T follicular helper cell (primary cell): ENCODE results near the gene MYBPC3.
"Not testable (repeated sequence)": the region's sequence is repeated elsewhere in the genome, so short reads cannot be mapped to it uniquely, and the experiment has no call there.

ENCODE experiments used
- DNase-seq: peaks from one replicate; pipeline ENCODE4 v3.0.0-alpha.2; 2020; ENCODE audit warnings: low read depth

Gene MYBPC3

GRCh38 chr11:47324520-47324919, 28.0 kb downstream of the MYBPC3 start:
- DNase-seq: no peak

- DNase-seq: no peak
Measured at GRCh38 chr11:47318166-47318565, 34.3 kb downstream of the MYBPC3 start.

GRCh38 chr11:47317064-47317828, 35.3 kb downstream of the MYBPC3 start:
- no peak for DNase-seq

- not testable (repeated sequence) for DNase-seq
Measured at GRCh38 chr11:47316501-47316900, 36.0 kb downstream of the MYBPC3 start.

GRCh38 chr11:47314992-47315391, 37.5 kb downstream of the MYBPC3 start:
- no peak for DNase-seq

- no peak for DNase-seq
Measured at GRCh38 chr11:47308050-47308823, 44.3 kb downstream of the MYBPC3 start.

GRCh38 chr11:47306484-47306844, 46.0 kb downstream of the MYBPC3 start:
- DNase-seq: no peak

- DNase-seq: no peak
Measured at GRCh38 chr11:47305734-47306483, 46.6 kb downstream of the MYBPC3 start.

GRCh38 chr11:47302853-47303252, 49.6 kb downstream of the MYBPC3 start:
- DNase-seq: no peak

- no peak for DNase-seq
Measured at GRCh38 chr11:47299078-47299477, 53.4 kb downstream of the MYBPC3 start.

GRCh38 chr11:47296045-47296444, 56.5 kb downstream of the MYBPC3 start:
- DNase-seq: no peak

- no peak for DNase-seq
Measured at GRCh38 chr11:47295385-47295784, 57.1 kb downstream of the MYBPC3 start.

- no peak for DNase-seq
Measured at GRCh38 chr11:47289856-47290255, 62.6 kb downstream of the MYBPC3 start.

- no peak for DNase-seq
Measured at GRCh38 chr11:47288066-47288465, 64.4 kb downstream of the MYBPC3 start.

- DNase-seq: no peak
Measured at GRCh38 chr11:47285969-47286770, 66.3 kb downstream of the MYBPC3 start.

GRCh38 chr11:47284151-47284550, 68.4 kb downstream of the MYBPC3 start:
- DNase-seq: no peak

- no peak for DNase-seq
Measured at GRCh38 chr11:47282462-47282861, 70.0 kb downstream of the MYBPC3 start.
